ENCODE results near the gene ZNF341.

The ZNF341 gene

DNA sequence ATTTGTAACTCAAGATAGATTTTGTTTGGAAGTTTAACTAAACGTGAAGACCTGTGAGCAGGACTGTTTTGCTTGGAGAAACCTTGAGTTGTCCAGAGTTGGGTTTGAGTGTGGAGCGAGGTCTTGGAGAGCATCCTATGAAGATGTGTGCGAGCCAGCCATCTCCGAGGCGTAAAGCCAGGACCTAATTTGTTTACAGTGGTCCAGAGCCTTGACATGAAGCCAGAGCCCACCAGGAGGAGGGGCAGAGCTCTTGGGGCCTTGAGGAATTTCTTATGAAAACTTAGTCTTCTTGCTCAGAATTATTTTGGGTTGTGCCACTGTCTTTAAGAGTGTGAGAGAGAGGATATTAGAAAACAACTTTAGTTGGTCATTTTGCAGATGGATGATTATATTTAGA is 85.6 kb downstream of the ZNF341 start (continued):
- TF ChIP-seq, protein P1, sequence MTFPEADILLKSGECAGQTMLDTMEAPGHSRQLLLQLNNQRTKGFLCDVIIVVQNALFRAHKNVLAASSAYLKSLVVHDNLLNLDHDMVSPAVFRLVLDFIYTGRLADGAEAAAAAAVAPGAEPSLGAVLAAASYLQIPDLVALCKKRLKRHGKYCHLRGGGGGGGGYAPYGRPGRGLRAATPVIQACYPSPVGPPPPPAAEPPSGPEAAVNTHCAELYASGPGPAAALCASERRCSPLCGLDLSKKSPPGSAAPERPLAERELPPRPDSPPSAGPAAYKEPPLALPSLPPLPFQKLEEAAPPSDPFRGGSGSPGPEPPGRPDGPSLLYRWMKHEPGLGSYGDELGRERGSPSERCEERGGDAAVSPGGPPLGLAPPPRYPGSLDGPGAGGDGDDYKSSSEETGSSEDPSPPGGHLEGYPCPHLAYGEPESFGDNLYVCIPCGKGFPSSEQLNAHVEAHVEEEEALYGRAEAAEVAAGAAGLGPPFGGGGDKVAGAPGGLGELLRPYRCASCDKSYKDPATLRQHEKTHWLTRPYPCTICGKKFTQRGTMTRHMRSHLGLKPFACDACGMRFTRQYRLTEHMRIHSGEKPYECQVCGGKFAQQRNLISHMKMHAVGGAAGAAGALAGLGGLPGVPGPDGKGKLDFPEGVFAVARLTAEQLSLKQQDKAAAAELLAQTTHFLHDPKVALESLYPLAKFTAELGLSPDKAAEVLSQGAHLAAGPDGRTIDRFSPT (tag by site-specific recombination; IDR thresholded peaks at IDR 0.05) = no peak

DNA sequence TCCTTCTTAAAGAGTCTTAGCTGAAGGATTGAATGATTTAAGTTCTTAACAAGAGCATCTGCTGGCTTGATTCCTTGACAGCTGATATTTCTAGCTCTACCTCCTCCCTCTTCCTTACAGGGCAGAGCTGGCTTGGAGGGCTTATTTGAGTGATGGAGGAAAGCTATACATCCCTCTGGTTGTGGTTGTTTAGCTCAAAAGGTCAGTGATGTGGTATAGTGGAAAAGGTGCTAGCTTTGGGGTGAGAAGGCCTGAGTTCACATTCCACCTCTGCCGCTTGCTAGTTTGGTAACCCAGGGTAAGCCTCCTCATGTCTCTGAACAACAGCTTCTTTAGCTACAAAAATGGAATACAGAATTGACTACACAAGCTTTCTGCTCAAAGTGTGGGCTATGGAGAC is 87.7 kb downstream of the ZNF341 start:
- POLR2A ChIA-PET = interaction anchor here (1.0 kb wide), 1 partner anchor 8 kb away, joined by 4 read pairs; the partner anchor contains the start of gene CHMP4B

DNA sequence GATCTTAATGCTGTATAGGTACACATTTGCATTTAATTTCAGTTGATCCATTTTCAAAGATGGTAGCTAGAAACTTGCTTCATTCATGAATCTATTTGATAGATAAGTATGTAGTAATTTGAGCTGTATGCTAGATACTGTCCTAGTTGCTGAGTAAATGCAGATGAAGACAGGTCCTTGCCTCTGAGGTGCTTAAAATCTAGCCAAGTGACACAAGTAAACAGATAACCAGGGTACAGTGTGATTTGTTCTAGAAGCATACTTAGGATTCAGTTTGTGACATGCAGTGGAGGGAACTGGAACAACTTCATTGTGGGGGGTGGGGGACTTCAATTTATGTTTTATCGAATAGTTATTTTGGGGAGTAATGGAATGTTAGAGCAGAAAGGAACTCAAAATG is 88.6 kb downstream of the ZNF341 start:
- Histone ChIP-seq H3K36me3 (ENCODE audit: control insufficient read depth in 2 of 2, insufficient read depth in 1 of 2, low read length in 2 of 2) (peaks cover 0 to 4% of the 10 kb centered on the region in 2 experiments; a peak in 1 of 3 replicates), H3K4me1 (ENCODE audit: control insufficient read depth, insufficient read depth, low read length) (no peaks in the 10 kb centered on the region), H3K9me3 (ENCODE audit: control insufficient read depth, insufficient read depth, low read depth, low read length) (no peaks in the 10 kb centered on the region), H3K27ac (ENCODE audit: extremely low read depth, low read depth, low read length) (no peak overlapping the region), H3K4me3 (ENCODE audit: low read depth, low read length) (no peak overlapping the region)
- CTCF ChIA-PET = no interaction called here
- POLR2A ChIA-PET = no interaction called here
- TF ChIP-seq REPIN1 (tag by site-specific recombination; IDR thresholded peaks at IDR 0.05; ENCODE audit: low read depth) (no peak), ZSCAN23 (tag by site-specific recombination; IDR thresholded peaks at IDR 0.05) (no peak), ZNF48 (tag by site-specific recombination; IDR thresholded peaks at IDR 0.05) (no peak), ZNF169 (tag by site-specific recombination; IDR thresholded peaks at IDR 0.05) (no peak)

More for the DNA sequence above, 87.7 kb downstream of the ZNF341 start:
- H3K9me3 ChIP-seq (ENCODE audit: control insufficient read depth, insufficient read depth, low read depth, low read length) = no peaks in the 10 kb centered on the region
- CTCF ChIA-PET = no interaction called here
- TF ChIP-seq ZNF514 (tag by site-specific recombination; IDR thresholded peaks at IDR 0.05) (no peak), ZNF473 (tag by site-specific recombination; IDR thresholded peaks at IDR 0.05) (no peak), ZNF266 (tag by site-specific recombination; IDR thresholded peaks at IDR 0.05; ENCODE audit: low read depth) (no peak), ZNF629 (tag by site-specific recombination; IDR thresholded peaks at IDR 0.05) (no peak), ZFP37 (tag by site-specific recombination; IDR thresholded peaks at IDR 0.05) (no peak), ZNF561 (tag by site-specific recombination; IDR thresholded peaks at IDR 0.05; ENCODE audit: borderline replicate concordance) (no peak), ZEB2 (tag by site-specific recombination; IDR thresholded peaks at IDR 0.05) (no peak), ZSCAN16 (tag by site-specific recombination; IDR thresholded peaks at IDR 0.05) (no peak), ZNF624 (tag by site-specific recombination; IDR thresholded peaks at IDR 0.05) (no peak), AEBP2 (tag by site-specific recombination; IDR thresholded peaks at IDR 0.05; ENCODE audit: borderline replicate concordance) (no peak)
- TF ChIP-seq, protein P2, sequence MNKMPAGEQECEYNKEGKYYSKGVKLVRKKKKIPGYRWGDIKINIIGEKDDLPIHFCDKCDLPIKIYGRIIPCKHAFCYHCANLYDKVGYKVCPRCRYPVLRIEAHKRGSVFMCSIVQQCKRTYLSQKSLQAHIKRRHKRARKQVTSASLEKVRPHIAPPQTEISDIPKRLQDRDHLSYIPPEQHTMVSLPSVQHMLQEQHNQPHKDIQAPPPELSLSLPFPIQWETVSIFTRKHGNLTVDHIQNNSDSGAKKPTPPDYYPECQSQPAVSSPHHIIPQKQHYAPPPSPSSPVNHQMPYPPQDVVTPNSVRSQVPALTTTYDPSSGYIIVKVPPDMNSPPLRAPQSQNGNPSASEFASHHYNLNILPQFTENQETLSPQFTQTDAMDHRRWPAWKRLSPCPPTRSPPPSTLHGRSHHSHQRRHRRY (tag by site-specific recombination; IDR thresholded peaks at IDR 0.05) = no peak
- TF ChIP-seq, protein P3, sequence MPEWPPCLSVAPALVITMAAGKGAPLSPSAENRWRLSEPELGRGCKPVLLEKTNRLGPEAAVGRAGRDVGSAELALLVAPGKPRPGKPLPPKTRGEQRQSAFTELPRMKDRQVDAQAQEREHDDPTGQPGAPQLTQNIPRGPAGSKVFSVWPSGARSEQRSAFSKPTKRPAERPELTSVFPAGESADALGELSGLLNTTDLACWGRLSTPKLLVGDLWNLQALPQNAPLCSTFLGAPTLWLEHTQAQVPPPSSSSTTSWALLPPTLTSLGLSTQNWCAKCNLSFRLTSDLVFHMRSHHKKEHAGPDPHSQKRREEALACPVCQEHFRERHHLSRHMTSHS (tag by site-specific recombination; IDR thresholded peaks at IDR 0.05) = no peak
- H3K36me3 ChIP-seq (ENCODE audit: control insufficient read depth in 2 of 2, insufficient read depth in 1 of 2, low read length in 2 of 2) = peaks cover 0 to 12% of the 10 kb centered on the region in 2 experiments; a peak in 1 of 3 replicates
- no peak overlapping the region for H3K27ac ChIP-seq (ENCODE audit: extremely low read depth, low read depth, low read length)
- H3K4me1 ChIP-seq (ENCODE audit: control insufficient read depth, insufficient read depth, low read length) = no peaks in the 10 kb centered on the region
- no peak overlapping the region for H3K4me3 ChIP-seq (ENCODE audit: low read depth, low read length)

Measured in HEK293 (cell line).